ENCODE measurements around the gene AGBL1.

GRCh38 chr15:86829245-86829644, 749.6 kb downstream of the AGBL1 start:
- TF ChIP-seq, protein P1, sequence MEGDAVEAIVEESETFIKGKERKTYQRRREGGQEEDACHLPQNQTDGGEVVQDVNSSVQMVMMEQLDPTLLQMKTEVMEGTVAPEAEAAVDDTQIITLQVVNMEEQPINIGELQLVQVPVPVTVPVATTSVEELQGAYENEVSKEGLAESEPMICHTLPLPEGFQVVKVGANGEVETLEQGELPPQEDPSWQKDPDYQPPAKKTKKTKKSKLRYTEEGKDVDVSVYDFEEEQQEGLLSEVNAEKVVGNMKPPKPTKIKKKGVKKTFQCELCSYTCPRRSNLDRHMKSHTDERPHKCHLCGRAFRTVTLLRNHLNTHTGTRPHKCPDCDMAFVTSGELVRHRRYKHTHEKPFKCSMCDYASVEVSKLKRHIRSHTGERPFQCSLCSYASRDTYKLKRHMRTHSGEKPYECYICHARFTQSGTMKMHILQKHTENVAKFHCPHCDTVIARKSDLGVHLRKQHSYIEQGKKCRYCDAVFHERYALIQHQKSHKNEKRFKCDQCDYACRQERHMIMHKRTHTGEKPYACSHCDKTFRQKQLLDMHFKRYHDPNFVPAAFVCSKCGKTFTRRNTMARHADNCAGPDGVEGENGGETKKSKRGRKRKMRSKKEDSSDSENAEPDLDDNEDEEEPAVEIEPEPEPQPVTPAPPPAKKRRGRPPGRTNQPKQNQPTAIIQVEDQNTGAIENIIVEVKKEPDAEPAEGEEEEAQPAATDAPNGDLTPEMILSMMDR (conservative IDR thresholded peaks at IDR 0.05; ENCODE audit: low read depth in 2 of 2) = no peak
- no peak for TF ChIP-seq EZH2 (IDR thresholded peaks at IDR 0.05; ENCODE audit: low read depth, unreplicated experiment)
- TF ChIP-seq, protein P2, sequence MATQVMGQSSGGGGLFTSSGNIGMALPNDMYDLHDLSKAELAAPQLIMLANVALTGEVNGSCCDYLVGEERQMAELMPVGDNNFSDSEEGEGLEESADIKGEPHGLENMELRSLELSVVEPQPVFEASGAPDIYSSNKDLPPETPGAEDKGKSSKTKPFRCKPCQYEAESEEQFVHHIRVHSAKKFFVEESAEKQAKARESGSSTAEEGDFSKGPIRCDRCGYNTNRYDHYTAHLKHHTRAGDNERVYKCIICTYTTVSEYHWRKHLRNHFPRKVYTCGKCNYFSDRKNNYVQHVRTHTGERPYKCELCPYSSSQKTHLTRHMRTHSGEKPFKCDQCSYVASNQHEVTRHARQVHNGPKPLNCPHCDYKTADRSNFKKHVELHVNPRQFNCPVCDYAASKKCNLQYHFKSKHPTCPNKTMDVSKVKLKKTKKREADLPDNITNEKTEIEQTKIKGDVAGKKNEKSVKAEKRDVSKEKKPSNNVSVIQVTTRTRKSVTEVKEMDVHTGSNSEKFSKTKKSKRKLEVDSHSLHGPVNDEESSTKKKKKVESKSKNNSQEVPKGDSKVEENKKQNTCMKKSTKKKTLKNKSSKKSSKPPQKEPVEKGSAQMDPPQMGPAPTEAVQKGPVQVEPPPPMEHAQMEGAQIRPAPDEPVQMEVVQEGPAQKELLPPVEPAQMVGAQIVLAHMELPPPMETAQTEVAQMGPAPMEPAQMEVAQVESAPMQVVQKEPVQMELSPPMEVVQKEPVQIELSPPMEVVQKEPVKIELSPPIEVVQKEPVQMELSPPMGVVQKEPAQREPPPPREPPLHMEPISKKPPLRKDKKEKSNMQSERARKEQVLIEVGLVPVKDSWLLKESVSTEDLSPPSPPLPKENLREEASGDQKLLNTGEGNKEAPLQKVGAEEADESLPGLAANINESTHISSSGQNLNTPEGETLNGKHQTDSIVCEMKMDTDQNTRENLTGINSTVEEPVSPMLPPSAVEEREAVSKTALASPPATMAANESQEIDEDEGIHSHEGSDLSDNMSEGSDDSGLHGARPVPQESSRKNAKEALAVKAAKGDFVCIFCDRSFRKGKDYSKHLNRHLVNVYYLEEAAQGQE (IDR thresholded peaks at IDR 0.05; ENCODE audit: unreplicated experiment) = no peak
- TF ChIP-seq EZH2phosphoT487 (IDR thresholded peaks at IDR 0.05; ENCODE audit: unreplicated experiment) = no peak
- TF ChIP-seq, protein P3, sequence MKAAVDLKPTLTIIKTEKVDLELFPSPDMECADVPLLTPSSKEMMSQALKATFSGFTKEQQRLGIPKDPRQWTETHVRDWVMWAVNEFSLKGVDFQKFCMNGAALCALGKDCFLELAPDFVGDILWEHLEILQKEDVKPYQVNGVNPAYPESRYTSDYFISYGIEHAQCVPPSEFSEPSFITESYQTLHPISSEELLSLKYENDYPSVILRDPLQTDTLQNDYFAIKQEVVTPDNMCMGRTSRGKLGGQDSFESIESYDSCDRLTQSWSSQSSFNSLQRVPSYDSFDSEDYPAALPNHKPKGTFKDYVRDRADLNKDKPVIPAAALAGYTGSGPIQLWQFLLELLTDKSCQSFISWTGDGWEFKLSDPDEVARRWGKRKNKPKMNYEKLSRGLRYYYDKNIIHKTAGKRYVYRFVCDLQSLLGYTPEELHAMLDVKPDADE (IDR thresholded peaks at IDR 0.05) = no peak
- TF ChIP-seq POLR2AphosphoS5 (IDR thresholded peaks at IDR 0.05; ENCODE audit: low read depth) = no peak
- TF ChIP-seq STAT1 (IDR thresholded peaks at IDR 0.05; ENCODE audit: unreplicated experiment) = no peak
- no peak for TF ChIP-seq JUNB (IDR thresholded peaks at IDR 0.05; ENCODE audit: unreplicated experiment)
- no peak for TF ChIP-seq NANOG (IDR thresholded peaks at IDR 0.05; ENCODE audit: borderline replicate concordance)
- TF ChIP-seq CREB1 (CRISPR knock-in tag; IDR thresholded peaks at IDR 0.05; ENCODE audit: low read depth) = no peak

Measured in GM23338 (cell line).